ENCODE results near the gene CLSTN2. TPM values are rescaled to one million over a fixed set of nuclear protein-coding genes. Genes with fewer than 3 reads are reported as not detected.

Gene CLSTN2
- total RNA-seq, 4 donors from 2014 or later, result 3.7 to 9.5 (median 7.4) TPM

- no peak overlapping the region for H3K27ac ChIP-seq (replicated peaks in 1 of 4)
- H3K36me3 ChIP-seq, result no peaks in the 10 kb centered on the region
- H3K9me3 ChIP-seq, result no peaks in the 10 kb centered on the region
- H3K4me1 ChIP-seq, result no peaks in the 10 kb centered on the region
- TF ChIP-seq EP300 (IDR thresholded peaks at IDR 0.05) (no peak), CTCF (IDR thresholded peaks at IDR 0.05) (no peak), POLR2A (IDR thresholded peaks at IDR 0.05; ENCODE audit: low read depth) (no peak), POLR2AphosphoS5 (IDR thresholded peaks at IDR 0.05) (no peak)
- DNase-seq (ENCODE audit: extremely low spot score), result peak; percentile 5
- H3K4me3 ChIP-seq, result no peak overlapping the region
- intact Hi-C loops (cut with DNase I), result no loop called here
- no peaks in the 10 kb centered on the region for H3K27me3 ChIP-seq
Measured at GRCh38 chr3:140397847-140398246, 462.9 kb downstream of the CLSTN2 start.

- intact Hi-C loops (cut with DNase I), result no loop called here
- no peaks in the 10 kb centered on the region for H3K4me1 ChIP-seq
- H3K9me3 ChIP-seq, result no peaks in the 10 kb centered on the region
- no peak for TF ChIP-seq CTCF (IDR thresholded peaks at IDR 0.05)
- TF ChIP-seq POLR2A (IDR thresholded peaks at IDR 0.05; ENCODE audit: low read depth), result no peak
- TF ChIP-seq EP300 (IDR thresholded peaks at IDR 0.05), result no peak
- no peak for TF ChIP-seq POLR2AphosphoS5 (IDR thresholded peaks at IDR 0.05)
- DNase-seq (ENCODE audit: extremely low spot score), result peak; percentile 8
- WGBS, result 91% methylated on average over 2 of the region's 2 CpGs
- no peaks in the 10 kb centered on the region for H3K27me3 ChIP-seq
- no peak overlapping the region for H3K4me3 ChIP-seq
- no peaks in the 10 kb centered on the region for H3K36me3 ChIP-seq
- H3K27ac ChIP-seq (replicated peaks in 1 of 4), result no peak overlapping the region
Measured at GRCh38 chr3:140398387-140398786, 463.4 kb downstream of the CLSTN2 start.

GRCh38 chr3:140399871-140400270, 464.9 kb downstream of the CLSTN2 start:
- TF ChIP-seq POLR2AphosphoS5 (IDR thresholded peaks at IDR 0.05) (no peak), POLR2A (IDR thresholded peaks at IDR 0.05; ENCODE audit: low read depth) (no peak), EP300 (IDR thresholded peaks at IDR 0.05) (no peak), CTCF (IDR thresholded peaks at IDR 0.05) (no peak)
- Histone ChIP-seq H3K27me3 (no peaks in the 10 kb centered on the region), H3K27ac (replicated peaks in 1 of 4) (no peak overlapping the region), H3K4me1 (no peaks in the 10 kb centered on the region), H3K36me3 (no peaks in the 10 kb centered on the region), H3K9me3 (no peaks in the 10 kb centered on the region), H3K4me3 (no peak overlapping the region)
- intact Hi-C loops (cut with DNase I), result no loop called here
- no peak for DNase-seq (ENCODE audit: extremely low spot score)
- WGBS, result 54% methylated on average over 2 of the region's 2 CpGs

GRCh38 chr3:140403079-140403478, 468.1 kb downstream of the CLSTN2 start:
- TF ChIP-seq POLR2AphosphoS5 (IDR thresholded peaks at IDR 0.05), result no peak
- no peak for TF ChIP-seq POLR2A (IDR thresholded peaks at IDR 0.05; ENCODE audit: low read depth)
- no peak for TF ChIP-seq EP300 (IDR thresholded peaks at IDR 0.05)
- TF ChIP-seq CTCF (IDR thresholded peaks at IDR 0.05), result no peak

GRCh38 chr3:140403608-140404007, 468.6 kb downstream of the CLSTN2 start:
- intact Hi-C loops (cut with DNase I), result no loop called here
- peaks cover 0 to 5% (median 0%) of the 10 kb centered on the region in 4 donors for H3K9me3 ChIP-seq
- 82% methylated on average over 6 of the region's 6 CpGs for WGBS
- H3K4me1 ChIP-seq, result no peaks in the 10 kb centered on the region
- DNase-seq (ENCODE audit: extremely low spot score), result peak; percentile 90
- no peaks in the 10 kb centered on the region for H3K36me3 ChIP-seq
- no peak overlapping the region for H3K4me3 ChIP-seq
- no peak overlapping the region for H3K27ac ChIP-seq (replicated peaks in 1 of 4)
- H3K27me3 ChIP-seq, result no peaks in the 10 kb centered on the region
- TF ChIP-seq CTCF (IDR thresholded peaks at IDR 0.05) (no peak), EP300 (IDR thresholded peaks at IDR 0.05) (no peak), POLR2AphosphoS5 (IDR thresholded peaks at IDR 0.05) (no peak), POLR2A (IDR thresholded peaks at IDR 0.05; ENCODE audit: low read depth) (no peak)

More at GRCh38 chr3:140403079-140403478, 468.1 kb downstream of the CLSTN2 start:
- no peaks in the 10 kb centered on the region for H3K36me3 ChIP-seq
- no peaks in the 10 kb centered on the region for H3K27me3 ChIP-seq
- 78% methylated on average over 2 of the region's 2 CpGs for WGBS
- H3K4me3 ChIP-seq, result no peak overlapping the region
- intact Hi-C loops (cut with DNase I), result no loop called here
- no peak for DNase-seq (ENCODE audit: extremely low spot score)
- no peaks in the 10 kb centered on the region for H3K9me3 ChIP-seq
- no peaks in the 10 kb centered on the region for H3K4me1 ChIP-seq
- no peak overlapping the region for H3K27ac ChIP-seq (replicated peaks in 1 of 4)

Measured in esophagus muscularis mucosa (tissue), 4 donors.